Measurements from ENCODE around the gene TPST2. TPM values are rescaled to one million over a fixed set of nuclear protein-coding genes. Genes with fewer than 3 reads are reported as not detected.
A peak's percentile ranks its signal among the peaks of the same experiment; 100 is the strongest.

Gene TPST2
- total RNA-seq, 2 experiments from 2014 or later = 7.2 to 7.4 TPM

GRCh38 chr22:26574001-26574723 is 15.8 kb downstream of the TPST2 start:
- Histone ChIP-seq H3K27me3 (ENCODE audit: control insufficient read depth in 1 of 2, insufficient read depth in 2 of 2, low read length in 2 of 2) (no peaks in the 10 kb centered on the region), H3K4me3 (ENCODE audit: low read length) (no peak overlapping the region), H3K4me1 (ENCODE audit: insufficient read depth, low read length) (peaks cover 18% of the 10 kb centered on the region), H3K27ac (ENCODE audit: low read depth in 1 of 2, low read length in 2 of 2) (no peak overlapping the region), H3K36me3 (ENCODE audit: insufficient read depth, low read length) (peaks cover 5% of the 10 kb centered on the region), H3K9me3 (ENCODE audit: control insufficient read depth in 1 of 2, insufficient read depth in 1 of 2, low read length in 2 of 2) (no peaks in the 10 kb centered on the region)
- DNase-seq (no peak), ATAC-seq (ENCODE audit: poor library complexity) (no peak)
- H3K4me3 Mint-ChIP-seq = no peak overlapping the region
- H3K9me3 Mint-ChIP-seq = no peaks in the 10 kb centered on the region
- CTCF ChIA-PET = no interaction called here
- POLR2A ChIA-PET = no interaction called here
- peak overlapping the region; percentile 53 for H3K27ac Mint-ChIP-seq
- peaks cover 59% of the 10 kb centered on the region for H3K4me1 Mint-ChIP-seq (ENCODE audit: low read depth)
- TF ChIP-seq CTCF (IDR thresholded peaks at IDR 0.05) = no peak
- intact Hi-C loops (cut with DNase I, micrococcal nuclease) = no loop called here
- H3K36me3 Mint-ChIP-seq (ENCODE audit: low read depth) = no peaks in the 10 kb centered on the region
- H3K27me3 Mint-ChIP-seq = no peaks in the 10 kb centered on the region

DNA sequence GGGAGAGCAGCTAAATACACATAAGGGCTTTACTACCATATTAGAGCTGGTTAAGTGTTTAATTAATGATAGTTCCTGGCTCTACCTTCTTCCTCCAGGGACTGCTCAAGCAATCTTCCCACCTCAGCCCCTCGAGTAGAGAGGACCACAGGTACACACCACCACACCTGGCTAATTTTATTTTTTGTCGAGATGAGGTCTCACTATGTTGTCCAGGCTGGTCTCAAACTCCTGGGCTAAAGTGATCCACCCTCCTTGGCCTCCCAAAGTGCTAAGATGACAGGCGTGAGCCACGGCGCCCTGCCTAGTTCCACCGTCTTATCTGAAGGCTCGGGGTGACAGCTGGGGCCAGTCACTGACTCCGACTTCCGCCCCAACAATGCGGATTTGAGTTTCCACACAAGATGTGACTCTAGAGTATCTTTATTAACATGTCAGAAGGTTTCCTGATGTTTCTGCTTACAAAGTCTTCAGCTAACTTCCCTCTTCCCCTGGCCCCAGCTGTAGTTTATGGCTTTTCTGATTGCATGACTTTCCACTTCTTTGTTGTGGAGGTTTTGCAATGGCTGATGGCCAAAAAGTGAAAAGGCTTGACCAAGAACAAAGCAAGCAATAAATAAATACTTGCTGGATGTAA is 16.8 kb downstream of the TPST2 start:
- Histone ChIP-seq H3K27ac (ENCODE audit: low read depth in 1 of 2, low read length in 2 of 2) (peak overlapping the region in 1 of 2 donors; percentile 15), H3K27me3 (ENCODE audit: control insufficient read depth in 1 of 2, insufficient read depth in 2 of 2, low read length in 2 of 2) (no peaks in the 10 kb centered on the region), H3K4me1 (ENCODE audit: insufficient read depth, low read length) (peaks cover 8% of the 10 kb centered on the region), H3K36me3 (ENCODE audit: insufficient read depth, low read length) (peaks cover 5% of the 10 kb centered on the region), H3K9me3 (ENCODE audit: control insufficient read depth in 1 of 2, insufficient read depth in 1 of 2, low read length in 2 of 2) (no peaks in the 10 kb centered on the region), H3K4me3 (ENCODE audit: low read length) (no peak overlapping the region)
- DNase-seq (peak in 4 of 14 experiments; percentile 28 to 56 (median 42)), ATAC-seq (ENCODE audit: poor library complexity) (peak; percentile 46)
- no peak overlapping the region for H3K4me3 Mint-ChIP-seq
- peaks cover 53% of the 10 kb centered on the region for H3K4me1 Mint-ChIP-seq (ENCODE audit: low read depth)
- CTCF ChIA-PET = no interaction called here
- H3K9me3 Mint-ChIP-seq = no peaks in the 10 kb centered on the region
- H3K27ac Mint-ChIP-seq = peak overlapping the region; percentile 53
- no peaks in the 10 kb centered on the region for H3K27me3 Mint-ChIP-seq
- intact Hi-C loops (cut with DNase I, micrococcal nuclease) = no loop called here
- H3K36me3 Mint-ChIP-seq (ENCODE audit: low read depth) = no peaks in the 10 kb centered on the region
- TF ChIP-seq CTCF (IDR thresholded peaks at IDR 0.05) = no peak
- POLR2A ChIA-PET = no interaction called here

DNA sequence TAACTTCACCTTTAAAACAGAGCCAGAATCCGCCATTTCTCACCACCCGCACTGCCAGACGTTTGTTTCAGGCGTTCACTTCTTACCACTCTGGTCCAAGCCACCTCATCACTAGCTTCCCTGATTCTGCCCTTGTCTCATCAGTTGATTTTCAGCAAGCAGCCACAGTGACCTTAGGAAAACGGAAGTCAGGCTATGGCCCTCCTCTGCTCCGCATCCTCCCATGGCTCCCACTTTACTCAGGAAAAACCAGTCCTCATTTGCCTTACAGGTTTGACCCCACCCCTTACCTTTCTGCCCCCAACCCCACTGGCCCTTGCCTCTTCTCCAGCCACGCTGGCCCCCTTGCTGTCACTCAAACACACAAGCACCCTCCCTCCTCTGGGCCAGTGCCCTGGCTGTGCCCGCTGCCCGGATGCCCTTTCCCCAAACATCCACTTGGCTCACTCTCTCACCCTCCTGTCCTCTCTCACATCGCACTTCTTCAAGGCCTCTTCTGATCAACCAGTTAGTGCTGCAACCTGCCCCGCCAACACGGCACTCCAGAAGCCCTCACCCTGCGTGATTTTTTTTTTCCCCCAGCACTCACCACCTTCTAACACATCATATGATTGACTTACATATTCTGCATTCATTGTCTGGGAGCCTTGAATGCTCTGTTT is 18.9 kb downstream of the TPST2 start:
- H3K4me1 ChIP-seq (ENCODE audit: insufficient read depth, low read length) = peaks cover 9% of the 10 kb centered on the region
- H3K27ac ChIP-seq (ENCODE audit: low read depth in 1 of 2, low read length in 2 of 2) = no peak overlapping the region
- ChIA-PET POLR2A (no interaction called here), CTCF (no interaction called here)
- H3K27me3 ChIP-seq (ENCODE audit: control insufficient read depth in 1 of 2, insufficient read depth in 2 of 2, low read length in 2 of 2) = no peaks in the 10 kb centered on the region
- H3K4me3 ChIP-seq (ENCODE audit: low read length) = no peak overlapping the region
- ATAC-seq (ENCODE audit: poor library complexity) = no peak
- no peak overlapping the region for H3K4me3 Mint-ChIP-seq
- no peak for TF ChIP-seq CTCF (IDR thresholded peaks at IDR 0.05)
- H3K27ac Mint-ChIP-seq = no peak overlapping the region
- peaks cover 54% of the 10 kb centered on the region for H3K4me1 Mint-ChIP-seq (ENCODE audit: low read depth)
- intact Hi-C loops (cut with DNase I, micrococcal nuclease) = no loop called here
- no peak for DNase-seq
- H3K9me3 ChIP-seq (ENCODE audit: control insufficient read depth in 1 of 2, insufficient read depth in 1 of 2, low read length in 2 of 2) = no peaks in the 10 kb centered on the region
- H3K27me3 Mint-ChIP-seq = no peaks in the 10 kb centered on the region
- H3K36me3 Mint-ChIP-seq (ENCODE audit: low read depth) = no peaks in the 10 kb centered on the region
- no peaks in the 10 kb centered on the region for H3K9me3 Mint-ChIP-seq
- H3K36me3 ChIP-seq (ENCODE audit: insufficient read depth, low read length) = peaks cover 5% of the 10 kb centered on the region
